Kidney epithelial cell (primary cell): ENCODE results near the gene SLC38A1. TPM values are rescaled to one million over a fixed set of nuclear protein-coding genes. Genes with fewer than 3 reads are reported as not detected.

Source experiments
- DNase-seq: peaks from one replicate; pipeline ENCODE4 v3.0.0-alpha.2; 2010; ENCODE audit warnings: low read depth
- H3K27me3 ChIP-seq: 2 replicates; pipeline ENCODE4 v1.6.0; 2011; ENCODE audit warnings: low read length; ENCODE audit not compliant: control insufficient read depth, insufficient read depth
- H3K36me3 ChIP-seq: 2 replicates; pipeline ENCODE4 v1.5.1; 2011; ENCODE audit warnings: low read length; ENCODE audit not compliant: control insufficient read depth, insufficient read depth
- H3K4me3 ChIP-seq: 2 replicates; pipeline ENCODE4 v1.5.1; 2011; ENCODE audit warnings: low read depth, mild to moderate bottlenecking, control low read depth, low read length
- CTCF ChIP-seq: IDR thresholded peaks from 2 replicates; pipeline ENCODE4 v1.5.1; 2011; ENCODE audit warnings: mild to moderate bottlenecking, moderate library complexity, low read length, control low read depth, inconsistent platforms; ENCODE audit not compliant: insufficient read depth, poor library complexity, severe bottlenecking
- total RNA-seq: library from RNA; depleted of rRNA; stranded (reverse); fragments of >200 nt; gene quantifications from 2 replicates; pipeline ENCODE4 v1.2.3, GENCODE V29; 2015

Gene SLC38A1
- total RNA-seq, 1 donor from 2014 or later: 245 TPM

- DNase-seq: no peak
- Histone ChIP-seq H3K27me3 (no peaks in the 10 kb centered on the region), H3K4me3 (no peak overlapping the region), H3K36me3 (no peaks in the 10 kb centered on the region)
- TF ChIP-seq CTCF: no peak
These were observed 110.3 kb downstream of the SLC38A1 start for GRCh38 chr12:46158501-46158900.

- Histone ChIP-seq H3K27me3 (no peaks in the 10 kb centered on the region), H3K4me3 (no peak overlapping the region), H3K36me3 (no peaks in the 10 kb centered on the region)
- TF ChIP-seq CTCF: no peak
- peak; percentile 19 for DNase-seq
These were observed 114.4 kb downstream of the SLC38A1 start for GRCh38 chr12:46154221-46154985.

- no peak overlapping the region for H3K4me3 ChIP-seq
- H3K36me3 ChIP-seq: no peaks in the 10 kb centered on the region
- H3K27me3 ChIP-seq: no peaks in the 10 kb centered on the region
- no peak for DNase-seq
- TF ChIP-seq CTCF: peak; percentile 66
These were observed 115.5 kb downstream of the SLC38A1 start for GRCh38 chr12:46153268-46153872.

GRCh38 chr12:46152456-46152855 lies 116.4 kb downstream of the SLC38A1 start:
- Histone ChIP-seq H3K36me3 (no peaks in the 10 kb centered on the region), H3K4me3 (no peak overlapping the region), H3K27me3 (no peaks in the 10 kb centered on the region)
- no peak for DNase-seq
- TF ChIP-seq CTCF: no peak

- DNase-seq: no peak
- no peak for TF ChIP-seq CTCF
- no peak overlapping the region for H3K4me3 ChIP-seq
- no peaks in the 10 kb centered on the region for H3K27me3 ChIP-seq
- no peaks in the 10 kb centered on the region for H3K36me3 ChIP-seq
These were observed 118.1 kb downstream of the SLC38A1 start for GRCh38 chr12:46150735-46151134.
